PC-9 (cell line): ENCODE measurements around the gene ARHGEF26. TPM values are rescaled to one million over a fixed set of nuclear protein-coding genes. Genes with fewer than 3 reads are reported as not detected.

Source experiments
- BruUV-seq: library from RNA; stranded (reverse); fragments of 400-500 nt; replicated peaks from 2 replicates; lab custom pipeline; 2021; lab: Mats Ljungman, UMichigan
- CTCF ChIA-PET: fragments of 300-600 bp; sonication (Branson Sonifier 250); formaldehyde crosslinking; loops from one replicate; lab custom pipeline; 2022; ENCODE audit warnings: antibody characterized with exemption; lab: Charles Lee
- POLR2A ChIA-PET: fragments of 300-600 bp; sonication (Branson Sonifier 250); formaldehyde crosslinking; loops from one replicate; lab custom pipeline; 2022; ENCODE audit warnings: antibody characterized with exemption; ENCODE audit not compliant: unreplicated experiment; lab: Charles Lee
- DNase-seq, 2 experiments: peaks; one replicate each; pipeline versions ENCODE4 v3.0.0 to v3.0.0-alpha.2; 2015 to 2022; ENCODE audit warnings: mixed read lengths in 1 of 2
- H2AFZ ChIP-seq: fragments of 200-600 bp; sonication (generic); 2 replicates; pipeline ENCODE4 v1.8.1; 2017; ENCODE audit warnings: antibody characterized with exemption
- H3F3A ChIP-seq: fragments of 200-600 bp; sonication (generic); 2 replicates; pipeline ENCODE4 v1.8.1; 2017; ENCODE audit warnings: antibody characterized with exemption, mild to moderate bottlenecking, low read depth; ENCODE audit not compliant: insufficient read depth
- H3K27ac ChIP-seq: fragments of 200-600 bp; sonication (generic); 2 replicates; pipeline ENCODE4 v1.6.1; 2016; ENCODE audit warnings: mixed run types
- H3K27me3 ChIP-seq: fragments of 200-600 bp; sonication (generic); 2 replicates; pipeline ENCODE4 v1.6.1; 2016; ENCODE audit warnings: low read depth, mixed run types; ENCODE audit not compliant: insufficient read depth
- H3K36me3 ChIP-seq: fragments of 200-600 bp; sonication (generic); 2 replicates; pipeline ENCODE4 v1.6.1; 2016; ENCODE audit warnings: low read depth, mixed run types
- H3K4me1 ChIP-seq: fragments of 200-600 bp; sonication (generic); replicated peaks from 2 replicates; pipeline ENCODE4 v1.6.1; 2016; ENCODE audit warnings: mixed run types; ENCODE audit not compliant: insufficient read depth
- H3K4me2 ChIP-seq: fragments of 200-600 bp; sonication (generic); 2 replicates; pipeline ENCODE4 v1.6.1; 2017; ENCODE audit warnings: mixed run types
- H3K4me3 ChIP-seq: fragments of 200-600 bp; sonication (generic); 2 replicates; pipeline ENCODE4 v1.6.1; 2016; ENCODE audit warnings: mixed run types
- H3K79me2 ChIP-seq: fragments of 200-600 bp; sonication (generic); 2 replicates; pipeline ENCODE4 v1.6.1; 2017; ENCODE audit warnings: low read depth, mixed run types
- H3K9me2 ChIP-seq: fragments of 200-600 bp; sonication (generic); 2 replicates; pipeline ENCODE4 v1.8.1; 2017; ENCODE audit warnings: mild to moderate bottlenecking; ENCODE audit not compliant: insufficient read depth
- H3K9me3 ChIP-seq: fragments of 200-600 bp; sonication (generic); 2 replicates; pipeline ENCODE4 v1.8.1; 2016; ENCODE audit warnings: low read depth; ENCODE audit not compliant: insufficient read depth
- H4K20me1 ChIP-seq: fragments of 200-600 bp; sonication (generic); 2 replicates; pipeline ENCODE4 v1.8.1; 2017; ENCODE audit not compliant: insufficient read depth
- EZH2 ChIP-seq: fragments of 200-600 bp; sonication (generic); IDR thresholded peaks from 2 replicates; pipeline ENCODE4 v1.8.0; 2017; ENCODE audit warnings: antibody characterized with exemption, low read depth
- intact Hi-C: fragments of 100-400 bp; cut with micrococcal nuclease; formaldehyde crosslinking; loops from one replicate; pipeline ENCODE4 v1.10.0; 2022; ENCODE audit not compliant: unreplicated experiment
- total RNA-seq: library from RNA; stranded (reverse); gene quantifications from 2 replicates; pipeline ENCODE4 v1.2.3, GENCODE V29; 2021
- TF ChIP-seq, protein P1 (sequence below): fragments of 200-600 bp; sonication (generic); conservative IDR thresholded peaks from 2 replicates; pipeline ENCODE4 v1.6.1; 2017; ENCODE audit warnings: mixed run types, antibody characterized with exemption, mild to moderate bottlenecking, moderate library complexity

ARHGEF26 gene
- total RNA-seq, 1 experiment from 2014 or later: 7.9 TPM

DNA sequence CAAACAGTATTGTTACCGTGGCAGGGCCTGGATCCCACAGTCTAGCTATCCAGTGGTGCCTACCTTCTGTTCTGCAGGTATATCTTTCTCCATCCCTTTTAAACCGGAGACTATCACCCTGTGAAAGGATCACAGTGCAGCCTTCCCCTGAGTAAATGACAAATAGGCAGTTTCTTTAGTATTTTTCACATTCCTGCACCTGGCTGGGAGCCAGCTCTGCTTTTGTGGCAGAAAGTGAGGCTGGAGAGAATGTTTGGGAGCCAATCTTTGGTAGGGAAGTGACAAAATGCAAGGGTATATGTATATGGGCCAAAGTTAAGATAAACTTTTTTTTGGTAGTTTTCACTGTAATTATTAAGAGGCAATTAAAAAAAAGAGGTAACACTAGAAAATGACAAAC is 54.8 kb downstream of the ARHGEF26 start:
- Histone ChIP-seq H2AFZ (no peak overlapping the region), H3K4me1 (no peaks in the 10 kb centered on the region), H4K20me1 (no peaks in the 10 kb centered on the region), H3K79me2 (no peaks in the 10 kb centered on the region), H3K9me2 (no peaks in the 10 kb centered on the region), H3K27me3 (no peaks in the 10 kb centered on the region), H3F3A (no peaks in the 10 kb centered on the region), H3K4me2 (no peak overlapping the region), H3K27ac (no peak overlapping the region), H3K4me3 (no peak overlapping the region), H3K36me3 (no peaks in the 10 kb centered on the region), H3K9me3 (no peaks in the 10 kb centered on the region)
- ChIA-PET CTCF (no interaction called here), POLR2A (interaction anchor here (0.6 kb wide), 1 partner anchor 115 kb away, joined by 4 read pairs; no protein-coding TSS in a partner anchor)
- TF ChIP-seq EZH2: no peak
- TF ChIP-seq, protein P1, sequence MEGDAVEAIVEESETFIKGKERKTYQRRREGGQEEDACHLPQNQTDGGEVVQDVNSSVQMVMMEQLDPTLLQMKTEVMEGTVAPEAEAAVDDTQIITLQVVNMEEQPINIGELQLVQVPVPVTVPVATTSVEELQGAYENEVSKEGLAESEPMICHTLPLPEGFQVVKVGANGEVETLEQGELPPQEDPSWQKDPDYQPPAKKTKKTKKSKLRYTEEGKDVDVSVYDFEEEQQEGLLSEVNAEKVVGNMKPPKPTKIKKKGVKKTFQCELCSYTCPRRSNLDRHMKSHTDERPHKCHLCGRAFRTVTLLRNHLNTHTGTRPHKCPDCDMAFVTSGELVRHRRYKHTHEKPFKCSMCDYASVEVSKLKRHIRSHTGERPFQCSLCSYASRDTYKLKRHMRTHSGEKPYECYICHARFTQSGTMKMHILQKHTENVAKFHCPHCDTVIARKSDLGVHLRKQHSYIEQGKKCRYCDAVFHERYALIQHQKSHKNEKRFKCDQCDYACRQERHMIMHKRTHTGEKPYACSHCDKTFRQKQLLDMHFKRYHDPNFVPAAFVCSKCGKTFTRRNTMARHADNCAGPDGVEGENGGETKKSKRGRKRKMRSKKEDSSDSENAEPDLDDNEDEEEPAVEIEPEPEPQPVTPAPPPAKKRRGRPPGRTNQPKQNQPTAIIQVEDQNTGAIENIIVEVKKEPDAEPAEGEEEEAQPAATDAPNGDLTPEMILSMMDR: no peak
- no peak for DNase-seq
- BruUV-seq: no TSS peak
- intact Hi-C loops: no loop called here

DNA sequence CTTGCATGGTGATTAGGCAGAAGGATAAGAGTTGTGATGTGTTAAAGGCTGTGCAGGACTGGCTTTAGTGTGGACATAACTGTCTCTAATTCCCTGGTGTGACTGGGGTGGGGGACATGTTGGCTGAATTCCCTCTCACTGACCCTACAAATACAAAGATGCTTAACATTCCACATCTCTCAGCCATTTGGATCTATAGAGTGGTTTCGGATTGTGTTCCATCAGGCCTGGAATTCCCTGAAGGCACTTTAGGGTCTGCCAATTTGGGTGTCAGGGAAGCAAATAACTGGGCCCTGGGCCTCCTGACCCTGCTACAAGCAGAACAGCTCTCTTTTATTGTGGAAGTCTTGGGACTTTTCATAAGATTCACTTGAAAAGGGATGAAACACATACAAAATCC is 56.2 kb downstream of the ARHGEF26 start:
- TF ChIP-seq, protein P1: no peak
- TF ChIP-seq EZH2: no peak
- BruUV-seq: no TSS peak
- no peaks in the 10 kb centered on the region for H3F3A ChIP-seq
- H3K9me2 ChIP-seq: no peaks in the 10 kb centered on the region
- H3K4me1 ChIP-seq: no peaks in the 10 kb centered on the region
- no peak for DNase-seq
- no peak overlapping the region for H3K27ac ChIP-seq
- no peaks in the 10 kb centered on the region for H3K9me3 ChIP-seq
- no peaks in the 10 kb centered on the region for H3K27me3 ChIP-seq
- intact Hi-C loops: no loop called here
- ChIA-PET CTCF (no interaction called here), POLR2A (no interaction called here)
- no peaks in the 10 kb centered on the region for H3K36me3 ChIP-seq
- no peak overlapping the region for H2AFZ ChIP-seq
- no peak overlapping the region for H3K4me2 ChIP-seq
- no peaks in the 10 kb centered on the region for H4K20me1 ChIP-seq
- H3K79me2 ChIP-seq: no peaks in the 10 kb centered on the region
- H3K4me3 ChIP-seq: no peak overlapping the region

DNA sequence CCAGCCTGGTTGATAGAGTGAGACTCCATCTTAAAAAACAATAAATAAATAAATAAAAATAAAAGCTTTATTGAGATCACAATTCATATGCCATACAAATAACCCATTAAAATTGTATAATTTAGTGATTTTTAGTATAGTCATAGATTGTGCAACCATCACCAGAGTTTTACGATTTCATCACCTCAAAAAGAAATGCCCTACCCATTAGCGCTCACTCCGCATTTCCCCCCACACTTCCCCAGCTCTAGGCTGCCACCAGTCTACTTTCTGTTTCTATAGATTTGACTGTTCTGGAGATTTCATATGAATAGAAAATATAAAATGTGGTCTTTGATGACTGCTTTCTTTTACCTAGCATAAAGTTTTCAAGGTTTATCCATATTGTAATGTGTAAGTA is 57.0 kb downstream of the ARHGEF26 start:
- intact Hi-C loops: no loop called here
- no peak overlapping the region for H2AFZ ChIP-seq
- H3K27ac ChIP-seq: no peak overlapping the region
- DNase-seq: no peak
- no peaks in the 10 kb centered on the region for H3K36me3 ChIP-seq
- no peaks in the 10 kb centered on the region for H3K9me2 ChIP-seq
- H4K20me1 ChIP-seq: no peaks in the 10 kb centered on the region
- H3K27me3 ChIP-seq: no peaks in the 10 kb centered on the region
- no peak overlapping the region for H3K4me2 ChIP-seq
- H3F3A ChIP-seq: no peaks in the 10 kb centered on the region
- CTCF ChIA-PET: no interaction called here
- H3K4me1 ChIP-seq: peaks cover 5% of the 10 kb centered on the region; the same call in 1 of the 2 replicates
- POLR2A ChIA-PET: no interaction called here
- no peak overlapping the region for H3K4me3 ChIP-seq
- no peaks in the 10 kb centered on the region for H3K79me2 ChIP-seq
- no TSS peak for BruUV-seq
- no peaks in the 10 kb centered on the region for H3K9me3 ChIP-seq
- TF ChIP-seq EZH2: no peak
- TF ChIP-seq, protein P1: no peak
